NB4 (cell line): ENCODE results near the gene RPUSD3.

Experiments used
- DNase-seq: peaks from one replicate; pipeline ENCODE4 v3.0.0; 2010; ENCODE audit warnings: low read depth
- H3K4me3 ChIP-seq: one replicate; pipeline ENCODE4 v1.5.1; 2011; ENCODE audit warnings: mild to moderate bottlenecking, low read depth, low read length, moderate library complexity
- CTCF ChIP-seq: IDR thresholded peaks from one replicate; pipeline ENCODE4 v1.5.1; 2012; ENCODE audit warnings: low read depth, low read length
- MAX ChIP-seq: IDR thresholded peaks from 2 replicates; pipeline ENCODE4 v1.6.1; 2011; ENCODE audit warnings: low read depth, low read length
- MYC ChIP-seq: IDR thresholded peaks from 2 replicates; pipeline ENCODE4 v1.6.1; 2011; ENCODE audit warnings: low read depth, low read length
- POLR2A ChIP-seq: IDR thresholded peaks from 2 replicates; pipeline ENCODE4 v1.6.1; 2011; ENCODE audit warnings: mild to moderate bottlenecking; ENCODE audit not compliant: insufficient read length; ENCODE audit errors: extremely low read depth

RPUSD3 gene

GRCh38 chr3:9808345-9809037, 35.3 kb downstream of the RPUSD3 start:
- no peak overlapping the region for H3K4me3 ChIP-seq
- peak; percentile 56 for DNase-seq
- TF ChIP-seq POLR2A (no peak), CTCF (peak; percentile 39)

- TF ChIP-seq CTCF (no peak), MAX (no peak), POLR2A (no peak), MYC (no peak)
- H3K4me3 ChIP-seq, result no peak overlapping the region
- DNase-seq, result no peak
Measured at GRCh38 chr3:9807981-9808344, 35.8 kb downstream of the RPUSD3 start.

GRCh38 chr3:9806688-9807589, 36.9 kb downstream of the RPUSD3 start:
- no peak overlapping the region for H3K4me3 ChIP-seq
- TF ChIP-seq MAX (no peak), MYC (no peak)
- DNase-seq, result no peak

GRCh38 chr3:9806137-9806536, 37.7 kb downstream of the RPUSD3 start:
- TF ChIP-seq CTCF, result no peak
- H3K4me3 ChIP-seq, result no peak overlapping the region
- DNase-seq, result no peak

GRCh38 chr3:9804996-9805395, 38.8 kb downstream of the RPUSD3 start:
- DNase-seq, result no peak
- TF ChIP-seq POLR2A (no peak), CTCF (no peak), MYC (no peak), MAX (no peak)
- H3K4me3 ChIP-seq, result no peak overlapping the region

GRCh38 chr3:9803494-9803893, 40.3 kb downstream of the RPUSD3 start:
- no peak for TF ChIP-seq MYC
- no peak for TF ChIP-seq CTCF
- no peak for TF ChIP-seq POLR2A
- no peak for TF ChIP-seq MAX
- DNase-seq, result no peak
- no peak overlapping the region for H3K4me3 ChIP-seq
